Hepatocyte (in vitro differentiated cells): ENCODE data around the gene CERK. TPM values are rescaled to one million over a fixed set of nuclear protein-coding genes. Genes with fewer than 3 reads are reported as not detected.

ENCODE experiments used
- DNase-seq: peaks from one replicate; pipeline ENCODE4 v3.0.0-alpha.2; 2016; ENCODE audit warnings: low spot score
- H2AFZ ChIP-seq: fragments of 200-600 bp; sonication (generic); 2 replicates; pipeline ENCODE4 v1.6.0; 2016; ENCODE audit warnings: antibody characterized with exemption, mild to moderate bottlenecking
- H3K27ac ChIP-seq: fragments of 200-600 bp; sonication (generic); 2 replicates; pipeline ENCODE4 v1.5.1; 2016; ENCODE audit warnings: mild to moderate bottlenecking
- H3K27me3 ChIP-seq: fragments of 200-600 bp; sonication (generic); 2 replicates; pipeline ENCODE4 v1.6.1; 2016
- H3K36me3 ChIP-seq: fragments of 200-600 bp; sonication (generic); replicated peaks from 2 replicates; pipeline ENCODE4 v1.5.1; 2016; ENCODE audit warnings: low read depth; ENCODE audit not compliant: insufficient read depth
- H3K4me1 ChIP-seq: fragments of 200-600 bp; sonication (generic); 2 replicates; pipeline ENCODE4 v1.5.1; 2016; ENCODE audit warnings: mild to moderate bottlenecking, moderate library complexity; ENCODE audit not compliant: insufficient read depth
- H3K4me2 ChIP-seq: fragments of 200-600 bp; sonication (generic); 2 replicates; pipeline ENCODE4 v1.6.0; 2016
- H3K4me3 ChIP-seq: fragments of 200-600 bp; sonication (generic); 2 replicates; pipeline ENCODE4 v1.5.1; 2016; ENCODE audit warnings: mild to moderate bottlenecking
- H3K79me2 ChIP-seq: fragments of 200-600 bp; sonication (generic); 2 replicates; pipeline ENCODE4 v1.6.0; 2017; ENCODE audit warnings: mild to moderate bottlenecking
- H3K9me2 ChIP-seq: fragments of 200-600 bp; sonication (generic); replicated peaks from 2 replicates; pipeline ENCODE4 v1.6.0; 2017; ENCODE audit warnings: mild to moderate bottlenecking; ENCODE audit not compliant: insufficient read depth
- H3K9me3 ChIP-seq: fragments of 200-600 bp; sonication (generic); 2 replicates; pipeline ENCODE4 v1.5.1; 2016; ENCODE audit warnings: low read depth, mild to moderate bottlenecking
- H4K20me1 ChIP-seq: fragments of 200-600 bp; sonication (generic); 2 replicates; pipeline ENCODE4 v1.6.0; 2016; ENCODE audit warnings: mild to moderate bottlenecking; ENCODE audit not compliant: insufficient read depth, poor library complexity, severe bottlenecking
- EZH2 ChIP-seq: fragments of 200-600 bp; sonication (generic); IDR thresholded peaks from 2 replicates; pipeline ENCODE4 v1.6.1; 2016; ENCODE audit warnings: antibody characterized with exemption, mild to moderate bottlenecking, borderline replicate concordance
- EZH2phosphoT487 ChIP-seq: fragments of 200-600 bp; sonication (generic); IDR thresholded peaks from one replicate; pipeline ENCODE4 v1.6.1; 2018; ENCODE audit warnings: antibody characterized with exemption, mild to moderate bottlenecking, low read depth, moderate library complexity; ENCODE audit not compliant: unreplicated experiment, severe bottlenecking
- WGBS: methylation state at CpG from one replicate; pipeline ENCODE4 v1.1.6; 2016; ENCODE audit warnings: low lambda C conversion rate; ENCODE audit errors: missing lambda C conversion rate; 5-methylcytosine and 5-hydroxymethylcytosine counted together
- polyA plus RNA-seq: library from polyadenylated mRNA; unstranded; fragments of >200 nt; fragmentation: Nextera tagmentation; extraction: Ambion mirVana; gene quantifications from 2 replicates; pipeline ENCODE4 v1.2.1, GENCODE V29; 2016
- total RNA-seq: library from RNA; depleted of rRNA; stranded (reverse); fragments of >200 nt; gene quantifications from 2 replicates; pipeline ENCODE4 v1.2.3, GENCODE V29; 2014
- TF ChIP-seq, protein P1 (sequence below): fragments of 200-600 bp; sonication (generic); IDR thresholded peaks from 2 replicates; pipeline ENCODE4 v1.5.1; 2016; ENCODE audit warnings: antibody characterized with exemption, mild to moderate bottlenecking; ENCODE audit not compliant: poor library complexity

Gene CERK
- total and polyA plus RNA-seq, 2 experiments from 2014 or later: 38.6 to 59.0 TPM

DNA sequence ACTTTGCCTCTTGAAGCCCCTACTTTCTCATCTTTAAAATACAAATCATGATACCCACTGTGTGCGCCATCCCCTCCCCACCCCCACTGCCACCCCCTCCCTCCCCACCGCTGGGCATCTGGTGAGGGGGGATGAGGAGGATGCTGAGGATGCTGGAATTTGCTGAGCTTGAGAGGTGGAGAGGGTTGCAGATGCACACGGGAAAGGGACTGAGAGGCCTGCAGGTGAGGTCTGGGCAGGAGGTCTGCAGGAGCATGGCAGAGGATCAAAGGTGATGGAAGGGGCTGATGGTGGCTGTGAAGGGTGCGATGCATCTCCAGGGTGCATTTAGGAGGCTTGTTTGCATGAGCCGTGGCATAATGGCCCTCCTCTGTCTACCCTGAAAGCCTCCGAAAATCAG lies 16.8 kb upstream of the CERK start:
- H4K20me1 ChIP-seq: no peaks in the 10 kb centered on the region
- no peak overlapping the region for H3K4me3 ChIP-seq
- 94% methylated on average over 6 of the region's 6 CpGs for WGBS
- TF ChIP-seq EZH2phosphoT487 (no peak), EZH2 (no peak)
- TF ChIP-seq, protein P1, sequence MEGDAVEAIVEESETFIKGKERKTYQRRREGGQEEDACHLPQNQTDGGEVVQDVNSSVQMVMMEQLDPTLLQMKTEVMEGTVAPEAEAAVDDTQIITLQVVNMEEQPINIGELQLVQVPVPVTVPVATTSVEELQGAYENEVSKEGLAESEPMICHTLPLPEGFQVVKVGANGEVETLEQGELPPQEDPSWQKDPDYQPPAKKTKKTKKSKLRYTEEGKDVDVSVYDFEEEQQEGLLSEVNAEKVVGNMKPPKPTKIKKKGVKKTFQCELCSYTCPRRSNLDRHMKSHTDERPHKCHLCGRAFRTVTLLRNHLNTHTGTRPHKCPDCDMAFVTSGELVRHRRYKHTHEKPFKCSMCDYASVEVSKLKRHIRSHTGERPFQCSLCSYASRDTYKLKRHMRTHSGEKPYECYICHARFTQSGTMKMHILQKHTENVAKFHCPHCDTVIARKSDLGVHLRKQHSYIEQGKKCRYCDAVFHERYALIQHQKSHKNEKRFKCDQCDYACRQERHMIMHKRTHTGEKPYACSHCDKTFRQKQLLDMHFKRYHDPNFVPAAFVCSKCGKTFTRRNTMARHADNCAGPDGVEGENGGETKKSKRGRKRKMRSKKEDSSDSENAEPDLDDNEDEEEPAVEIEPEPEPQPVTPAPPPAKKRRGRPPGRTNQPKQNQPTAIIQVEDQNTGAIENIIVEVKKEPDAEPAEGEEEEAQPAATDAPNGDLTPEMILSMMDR: no peak
- no peak overlapping the region for H3K4me2 ChIP-seq
- H2AFZ ChIP-seq: no peak overlapping the region
- H3K79me2 ChIP-seq: no peaks in the 10 kb centered on the region
- H3K4me1 ChIP-seq: peaks cover 14% of the 10 kb centered on the region
- H3K9me3 ChIP-seq: no peaks in the 10 kb centered on the region
- H3K36me3 ChIP-seq: no peaks in the 10 kb centered on the region
- H3K9me2 ChIP-seq: no peaks in the 10 kb centered on the region
- no peak for DNase-seq
- H3K27me3 ChIP-seq: no peaks in the 10 kb centered on the region
- peak overlapping the region; percentile 88 for H3K27ac ChIP-seq

DNA sequence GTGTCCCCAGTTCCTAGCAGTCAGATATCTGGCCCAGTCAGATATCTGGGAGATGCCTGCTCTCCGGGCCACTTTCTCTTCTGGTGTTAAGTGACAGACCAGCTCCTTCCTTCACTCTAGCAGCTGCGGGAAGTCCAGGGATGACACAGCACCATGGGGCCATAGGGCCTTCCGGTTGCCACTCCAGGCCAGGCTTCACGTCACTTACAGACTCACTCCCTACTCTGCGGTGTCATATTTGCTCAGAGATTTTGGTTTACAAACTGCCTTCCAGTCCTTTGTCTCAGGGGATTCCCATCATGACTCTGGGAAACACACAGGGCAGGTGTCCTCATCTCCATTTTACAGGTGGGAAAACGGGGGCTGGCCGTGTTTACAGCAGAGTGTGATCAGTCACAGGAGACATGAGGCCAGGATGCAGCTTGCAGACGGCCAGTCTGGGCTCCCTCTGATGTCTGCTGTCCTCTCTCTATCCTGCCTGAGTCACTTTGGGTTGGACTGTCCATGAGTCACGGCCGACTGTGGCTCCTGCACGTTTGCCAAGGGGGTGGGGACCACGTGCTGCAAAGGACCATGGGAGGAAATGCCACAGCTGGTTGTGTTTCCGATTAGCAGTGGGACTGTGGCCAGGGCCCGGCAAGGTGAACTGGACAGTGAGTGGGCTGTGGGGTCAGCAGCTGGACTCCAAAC lies 16.2 kb upstream of the CERK start:
- peak overlapping the region; percentile 17 for H3K4me2 ChIP-seq
- no peaks in the 10 kb centered on the region for H3K36me3 ChIP-seq
- TF ChIP-seq EZH2phosphoT487: no peak
- TF ChIP-seq, protein P1: no peak
- TF ChIP-seq EZH2: no peak
- H3K27me3 ChIP-seq: no peaks in the 10 kb centered on the region
- H3K4me1 ChIP-seq: peaks cover 18% of the 10 kb centered on the region
- H3K79me2 ChIP-seq: no peaks in the 10 kb centered on the region
- H4K20me1 ChIP-seq: no peaks in the 10 kb centered on the region
- peak; percentile 89 for DNase-seq
- no peak overlapping the region for H3K4me3 ChIP-seq
- no peaks in the 10 kb centered on the region for H3K9me2 ChIP-seq
- WGBS: 51% methylated on average over 14 of the region's 14 CpGs
- peak overlapping the region; percentile 88 for H3K27ac ChIP-seq
- H2AFZ ChIP-seq: no peak overlapping the region
- H3K9me3 ChIP-seq: no peaks in the 10 kb centered on the region

DNA sequence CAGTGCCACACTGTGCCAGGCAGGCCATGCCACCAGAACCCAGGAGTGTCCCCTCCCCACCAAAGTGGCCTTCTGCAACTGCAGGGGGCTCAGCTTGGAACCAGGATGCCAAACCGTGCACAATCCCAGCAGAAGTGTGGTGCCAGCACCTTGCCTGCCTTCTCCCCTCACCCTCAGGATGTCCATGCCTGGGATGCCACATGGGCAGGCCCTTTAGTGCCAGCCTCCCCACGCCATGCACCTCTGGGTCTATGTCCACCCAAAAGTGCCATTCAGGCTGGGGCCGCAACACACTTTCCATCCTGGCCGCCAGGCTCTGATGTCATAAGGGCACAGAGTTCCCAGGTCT lies 15.7 kb upstream of the CERK start:
- Histone ChIP-seq H3K79me2 (no peaks in the 10 kb centered on the region), H3K4me2 (peak overlapping the region; percentile 17), H2AFZ (no peak overlapping the region), H3K4me3 (no peak overlapping the region), H4K20me1 (no peaks in the 10 kb centered on the region), H3K9me3 (no peaks in the 10 kb centered on the region), H3K27me3 (no peaks in the 10 kb centered on the region), H3K36me3 (no peaks in the 10 kb centered on the region), H3K27ac (peak overlapping the region; percentile 88), H3K9me2 (no peaks in the 10 kb centered on the region), H3K4me1 (peaks cover 18% of the 10 kb centered on the region)
- 91% methylated on average over 4 of the region's 4 CpGs for WGBS
- TF ChIP-seq EZH2 (no peak), EZH2phosphoT487 (no peak)
- TF ChIP-seq, protein P1: no peak
- DNase-seq: no peak

DNA sequence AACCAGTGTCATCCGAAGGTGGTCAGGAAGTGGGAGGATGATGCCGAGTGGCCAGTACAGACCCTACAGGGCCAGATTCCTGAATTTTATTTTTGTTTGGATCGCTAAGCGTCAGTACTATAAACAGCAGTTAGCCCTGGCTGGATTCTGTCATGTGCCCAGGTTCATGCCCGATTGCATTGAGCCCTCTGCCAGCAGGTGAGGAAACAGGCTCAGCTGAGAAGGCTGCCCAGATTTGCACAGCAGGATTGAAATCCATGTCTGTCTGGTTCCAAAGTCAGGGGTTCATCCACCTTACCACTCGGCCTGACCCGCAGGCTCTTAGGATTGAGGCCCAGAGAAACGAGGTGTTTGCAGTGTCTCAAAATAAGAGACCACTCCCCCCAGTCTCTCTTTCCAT lies 15.3 kb upstream of the CERK start:
- Histone ChIP-seq H3K4me3 (no peak overlapping the region), H2AFZ (no peak overlapping the region), H3K36me3 (no peaks in the 10 kb centered on the region), H3K79me2 (no peaks in the 10 kb centered on the region), H3K4me2 (no peak overlapping the region), H3K27ac (peak overlapping the region; percentile 88), H3K27me3 (no peaks in the 10 kb centered on the region), H3K4me1 (peaks cover 18% of the 10 kb centered on the region), H3K9me3 (no peaks in the 10 kb centered on the region), H4K20me1 (no peaks in the 10 kb centered on the region), H3K9me2 (no peaks in the 10 kb centered on the region)
- DNase-seq: no peak
- TF ChIP-seq, protein P1: no peak
- no peak for TF ChIP-seq EZH2
- TF ChIP-seq EZH2phosphoT487: no peak
- WGBS: 93% methylated on average over 8 of the region's 8 CpGs
